Stomach (tissue), 4 donors: Measurements from ENCODE around the gene KIAA0930.

Experiments
- EP300 ChIP-seq: sonication (generic); formaldehyde crosslinking; IDR thresholded peaks from one replicate; pipeline ENCODE4 v1.6.1; 2017; ENCODE audit warnings: antibody characterized with exemption
- POLR2A ChIP-seq, 4 donors: fragments of 450-650 bp; IDR thresholded peaks; one replicate each; pipeline ENCODE4 v1.6.1; 2016; ENCODE audit warnings: antibody characterized with exemption in 4 of 4, control low read depth in 2 of 4, mild to moderate bottlenecking in 1 of 4, moderate library complexity in 1 of 4
- TF ChIP-seq, protein P1 (sequence below), 7 experiments: fragments of 450-650 bp in 4 of 7; fragments of 200-600 bp in 3 of 7; sonication (generic) in 3 of 7; IDR thresholded peaks; one replicate each; pipeline ENCODE4 v1.5.1; 2016 to 2019; ENCODE audit warnings: antibody characterized with exemption in 7 of 7, control low read depth in 2 of 7, mild to moderate bottlenecking in 1 of 7

DNA sequence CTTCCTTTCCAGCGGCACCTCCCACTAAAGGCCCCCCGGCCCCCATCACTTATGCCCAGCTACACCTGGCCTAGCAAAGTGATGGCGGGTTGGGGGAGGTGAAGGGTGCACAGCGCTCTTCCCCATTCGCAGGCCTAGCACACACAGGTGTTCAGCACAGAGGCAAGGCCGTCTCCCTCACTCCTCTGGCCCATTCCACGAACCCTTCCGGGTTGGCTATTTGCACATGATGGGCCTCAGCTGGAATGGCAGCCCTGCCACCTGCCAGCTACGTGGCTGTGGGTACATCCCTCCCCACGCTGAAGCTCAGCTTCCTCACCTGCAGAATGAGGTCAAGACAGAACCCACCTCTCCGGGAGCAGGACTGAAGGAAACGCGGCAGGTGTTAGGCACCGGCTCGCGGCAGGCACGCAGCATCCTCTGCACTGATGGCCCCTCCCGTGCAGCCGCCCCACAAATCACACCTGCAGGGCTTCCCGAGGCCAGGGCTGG is 4.8 kb downstream of the KIAA0930 start:
- no peak for TF ChIP-seq EP300
- TF ChIP-seq POLR2A (IDR thresholded peaks at IDR 0.05): no peak
- TF ChIP-seq, protein P1, sequence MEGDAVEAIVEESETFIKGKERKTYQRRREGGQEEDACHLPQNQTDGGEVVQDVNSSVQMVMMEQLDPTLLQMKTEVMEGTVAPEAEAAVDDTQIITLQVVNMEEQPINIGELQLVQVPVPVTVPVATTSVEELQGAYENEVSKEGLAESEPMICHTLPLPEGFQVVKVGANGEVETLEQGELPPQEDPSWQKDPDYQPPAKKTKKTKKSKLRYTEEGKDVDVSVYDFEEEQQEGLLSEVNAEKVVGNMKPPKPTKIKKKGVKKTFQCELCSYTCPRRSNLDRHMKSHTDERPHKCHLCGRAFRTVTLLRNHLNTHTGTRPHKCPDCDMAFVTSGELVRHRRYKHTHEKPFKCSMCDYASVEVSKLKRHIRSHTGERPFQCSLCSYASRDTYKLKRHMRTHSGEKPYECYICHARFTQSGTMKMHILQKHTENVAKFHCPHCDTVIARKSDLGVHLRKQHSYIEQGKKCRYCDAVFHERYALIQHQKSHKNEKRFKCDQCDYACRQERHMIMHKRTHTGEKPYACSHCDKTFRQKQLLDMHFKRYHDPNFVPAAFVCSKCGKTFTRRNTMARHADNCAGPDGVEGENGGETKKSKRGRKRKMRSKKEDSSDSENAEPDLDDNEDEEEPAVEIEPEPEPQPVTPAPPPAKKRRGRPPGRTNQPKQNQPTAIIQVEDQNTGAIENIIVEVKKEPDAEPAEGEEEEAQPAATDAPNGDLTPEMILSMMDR (IDR thresholded peaks at IDR 0.05): no peak
